K562 treated with DMSO at 1 percent for 4 hours (cell line): ENCODE data around the gene MAP3K15. TPM values are rescaled to one million over a fixed set of nuclear protein-coding genes. Genes with fewer than 3 reads are reported as not detected.

ENCODE experiments used
- total RNA-seq: library from RNA; unstranded; fragments of 300-600 nt; gene quantifications from 2 replicates; pipeline ENCODE4 v1.2.3, GENCODE V29; 2022; ENCODE audit not compliant: insufficient read depth

The MAP3K15 gene
- 1.2 and 1.4 TPM in 2 replicates for total RNA-seq

DNA sequence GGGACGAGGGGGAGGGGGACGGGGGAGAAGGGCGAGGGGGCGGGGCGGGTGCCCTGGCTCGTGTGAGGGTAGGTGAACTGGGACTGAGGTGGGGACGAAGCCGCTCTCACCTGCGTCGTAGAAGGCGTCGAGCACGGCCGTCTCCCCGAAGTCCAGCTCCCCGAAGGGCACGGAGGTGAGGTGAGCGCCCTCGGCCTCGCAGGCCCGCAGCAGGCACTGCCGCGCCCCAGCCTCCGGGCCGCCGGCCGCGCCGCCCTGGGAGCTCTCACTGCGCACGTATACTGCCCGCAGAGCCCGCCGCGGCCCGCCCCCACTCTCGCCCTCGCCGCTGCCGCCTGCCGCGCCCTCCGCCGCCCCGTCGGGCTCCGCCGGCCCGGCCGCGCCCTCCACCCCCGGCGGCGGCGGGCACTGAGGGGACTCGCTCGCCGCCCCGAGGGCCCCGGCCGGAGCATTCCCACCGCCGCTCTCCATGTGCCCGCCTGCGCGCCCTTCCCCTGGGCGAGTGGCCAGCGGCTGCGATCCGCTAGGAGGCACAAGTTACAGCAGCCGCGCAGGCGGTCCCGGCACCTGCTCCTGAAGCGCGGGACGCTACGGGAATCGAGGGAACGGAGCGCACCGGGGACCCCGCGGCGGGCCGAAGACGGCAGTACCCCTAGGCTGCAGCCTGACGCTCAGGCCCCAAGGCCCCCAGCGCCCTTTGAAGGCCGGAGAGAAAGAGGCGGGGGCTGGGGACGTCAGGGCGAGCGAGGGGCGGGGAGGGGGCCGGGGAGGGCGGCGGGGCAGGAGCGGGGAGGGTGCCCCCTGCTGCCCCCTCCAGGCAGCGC lies at the start of gene MAP3K15:
Gene MAP3K15 (minus strand): TSS at position 718 of the 824 bp plus-strand sequence. CDS start 247 bp downstream, at position 471.

DNA sequence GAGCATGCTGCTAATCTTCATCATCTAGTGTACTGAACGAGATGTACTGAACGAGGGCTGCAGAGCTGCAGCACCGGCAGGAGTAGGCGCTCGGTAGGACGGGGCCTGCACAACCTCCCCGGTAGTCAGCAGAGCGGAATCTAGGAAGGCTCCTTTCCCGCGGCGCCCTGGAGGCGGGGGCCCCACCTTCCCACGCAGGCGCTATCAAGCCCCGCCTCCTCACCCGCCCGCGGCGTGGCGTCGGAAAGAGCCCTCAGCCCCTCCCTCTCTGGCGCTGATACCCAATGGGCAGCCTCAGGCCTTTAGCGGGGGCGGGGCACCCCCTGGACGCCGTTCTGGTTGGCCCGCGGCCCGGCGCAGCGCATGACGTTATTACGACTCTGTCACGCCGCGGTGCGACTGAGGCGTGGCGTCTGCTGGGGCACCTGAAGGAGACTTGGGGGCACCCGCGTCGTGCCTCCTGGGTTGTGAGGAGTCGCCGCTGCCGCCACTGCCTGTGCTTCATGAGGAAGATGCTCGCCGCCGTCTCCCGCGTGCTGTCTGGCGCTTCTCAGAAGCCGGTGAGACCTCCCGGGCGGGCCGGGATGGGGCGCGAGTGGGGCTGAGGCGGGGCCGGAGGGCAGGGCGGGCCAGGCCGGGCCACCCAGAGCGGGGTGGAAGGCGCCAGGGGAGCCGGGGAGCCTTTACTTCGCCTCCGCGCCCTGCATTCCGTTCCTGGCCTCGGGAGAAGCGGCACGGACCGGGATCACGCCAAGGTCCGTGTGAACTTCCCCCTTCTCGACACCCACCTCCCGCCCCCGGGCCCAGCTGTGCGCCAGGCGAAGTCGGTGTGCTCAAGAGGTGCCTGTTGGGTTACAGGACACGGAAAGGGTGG lies 171.5 kb downstream of the MAP3K15 start, which contains the start of gene PDHA1:
Gene PDHA1 (plus strand): TSS at position 393 of the 874 bp plus-strand sequence. CDS start 111 bp downstream, at position 504.

Other genes with a start within 250 kb of the MAP3K15 start
- 72.4 and 98.3 TPM in 2 replicates for gene PDHA1, start 171.6 kb downstream of the MAP3K15 start, total RNA-seq